WTC11 (cell line): ENCODE data around the gene SIX2. TPM values are rescaled to one million over a fixed set of nuclear protein-coding genes. Genes with fewer than 3 reads are reported as not detected.

Source experiments
- ATAC-seq: fragments of 200-7000 bp; cut with Tn5 transposase; 2 replicates; pipeline ENCODE4 v1.10.0; 2021; ENCODE audit warnings: mild to moderate bottlenecking, moderate library complexity
- CTCF ChIA-PET: fragments of 300-600 bp; sonication (Branson Sonifier 250); formaldehyde crosslinking; loops from one replicate; lab custom pipeline; 2021; ENCODE audit warnings: antibody characterized with exemption; lab: Charles Lee
- POLR2A ChIA-PET: fragments of 350-600 bp; sonication (Branson Sonifier 250); formaldehyde crosslinking; loops from one replicate; lab custom pipeline; 2021; ENCODE audit warnings: antibody characterized with exemption; lab: Charles Lee
- DNase-seq: peaks from one replicate; pipeline ENCODE4 v3.0.0; 2021; ENCODE audit warnings: low spot score
- H3K27ac Mint-ChIP-seq: 2 replicates; pipeline ENCODE4 v1.8.0; 2021; ENCODE audit warnings: mixed read lengths
- H3K27me3 Mint-ChIP-seq: 2 replicates; pipeline ENCODE4 v1.8.0; 2021; ENCODE audit warnings: low read depth, mild to moderate bottlenecking, moderate library complexity, mixed read lengths
- H3K36me3 Mint-ChIP-seq: 2 replicates; pipeline ENCODE4 v1.8.0; 2021; ENCODE audit warnings: mixed read lengths
- H3K4me1 Mint-ChIP-seq: 2 replicates; pipeline ENCODE4 v1.8.0; 2022; ENCODE audit warnings: mixed read lengths
- H3K4me3 Mint-ChIP-seq: 2 replicates; pipeline ENCODE4 v1.8.0; 2021; ENCODE audit warnings: mild to moderate bottlenecking, moderate library complexity, mixed read lengths
- H3K9me3 Mint-ChIP-seq: 2 replicates; pipeline ENCODE4 v1.8.0; 2021; ENCODE audit warnings: mixed read lengths
- ATF1 ChIP-seq: sonication (generic); formaldehyde crosslinking; IDR thresholded peaks from 2 replicates; pipeline ENCODE4 v1.8.1; 2023; ENCODE audit warnings: mild to moderate bottlenecking, moderate library complexity, missing genetic modification reagents
- EMX1 ChIP-seq: fragments of 250-450 bp; sonication (Bioruptor Pico); IDR thresholded peaks from 2 replicates; pipeline ENCODE4 v1.8.0; 2021; ENCODE audit warnings: mild to moderate bottlenecking
- ETV6 ChIP-seq: sonication (generic); formaldehyde crosslinking; IDR thresholded peaks from 2 replicates; pipeline ENCODE4 v1.8.1; 2022; ENCODE audit warnings: mild to moderate bottlenecking, missing genetic modification reagents
- FOXJ3 ChIP-seq: sonication (generic); formaldehyde crosslinking; IDR thresholded peaks from 2 replicates; pipeline ENCODE4 v1.9.0; 2021; ENCODE audit warnings: missing genetic modification reagents, mild to moderate bottlenecking, borderline replicate concordance
- GRHL2 ChIP-seq: fragments of 250-450 bp; sonication (Bioruptor Pico); IDR thresholded peaks from 2 replicates; pipeline ENCODE4 v1.8.0; 2022; ENCODE audit warnings: mild to moderate bottlenecking, moderate library complexity; ENCODE audit not compliant: insufficient replicate concordance, severe bottlenecking
- IRF2 ChIP-seq: sonication (generic); formaldehyde crosslinking; IDR thresholded peaks from 2 replicates; pipeline ENCODE4 v1.8.0; 2022; ENCODE audit warnings: low read depth, missing genetic modification reagents, borderline replicate concordance
- MXD4 ChIP-seq: fragments of 250-450 bp; sonication (Bioruptor Pico); IDR thresholded peaks from 2 replicates; pipeline ENCODE4 v1.8.0; 2021; ENCODE audit warnings: mild to moderate bottlenecking, moderate library complexity, borderline replicate concordance
- MYBL2 ChIP-seq: sonication (generic); formaldehyde crosslinking; IDR thresholded peaks from 2 replicates; pipeline ENCODE4 v1.8.1; 2023; ENCODE audit warnings: mild to moderate bottlenecking, moderate library complexity, missing genetic modification reagents
- NR1H2 ChIP-seq: sonication (generic); formaldehyde crosslinking; IDR thresholded peaks from 2 replicates; pipeline ENCODE4 v1.9.0; 2021; ENCODE audit warnings: mild to moderate bottlenecking, moderate library complexity, missing genetic modification reagents
- NR2C2 ChIP-seq: sonication (generic); formaldehyde crosslinking; IDR thresholded peaks from 2 replicates; pipeline ENCODE4 v1.8.0; 2022; ENCODE audit warnings: mild to moderate bottlenecking, missing genetic modification reagents
- NR3C1 ChIP-seq: sonication (generic); formaldehyde crosslinking; conservative IDR thresholded peaks from 2 replicates; pipeline ENCODE4 v1.8.1; 2023; ENCODE audit warnings: low read depth, mild to moderate bottlenecking, missing genetic modification reagents
- RORB ChIP-seq: fragments of 250-450 bp; sonication (Bioruptor Pico); IDR thresholded peaks from 2 replicates; pipeline ENCODE4 v1.9.0; 2021; ENCODE audit warnings: mild to moderate bottlenecking
- SMAD4 ChIP-seq: sonication (generic); formaldehyde crosslinking; IDR thresholded peaks from 2 replicates; pipeline ENCODE4 v1.8.0; 2022; ENCODE audit warnings: mild to moderate bottlenecking, missing genetic modification reagents
- SOX15 ChIP-seq: fragments of 250-450 bp; sonication (Bioruptor Pico); IDR thresholded peaks from 2 replicates; pipeline ENCODE4 v1.9.0; 2021; ENCODE audit warnings: mild to moderate bottlenecking
- SP1 ChIP-seq: sonication (generic); formaldehyde crosslinking; conservative IDR thresholded peaks from 2 replicates; pipeline ENCODE4 v1.8.1; 2022; ENCODE audit warnings: missing genetic modification reagents
- ZNF138 ChIP-seq: sonication (generic); formaldehyde crosslinking; conservative IDR thresholded peaks from 2 replicates; pipeline ENCODE4 v1.8.1; 2022; ENCODE audit warnings: mild to moderate bottlenecking, moderate library complexity, missing genetic modification reagents
- ZNF232 ChIP-seq: sonication (generic); formaldehyde crosslinking; IDR thresholded peaks from 2 replicates; pipeline ENCODE4 v1.8.0; 2022; ENCODE audit warnings: mild to moderate bottlenecking, missing genetic modification reagents
- ZNF263 ChIP-seq: sonication (generic); formaldehyde crosslinking; IDR thresholded peaks from 2 replicates; pipeline ENCODE4 v1.8.1; 2022; ENCODE audit warnings: low read depth, mild to moderate bottlenecking, moderate library complexity, missing genetic modification reagents
- ZNF416 ChIP-seq: fragments of 250-450 bp; sonication (Bioruptor Pico); IDR thresholded peaks from 2 replicates; pipeline ENCODE4 v1.9.0; 2021; ENCODE audit warnings: mild to moderate bottlenecking, inconsistent platforms
- total RNA-seq: library from RNA; stranded (reverse); gene quantifications from 3 replicates; pipeline ENCODE4 v1.2.3, GENCODE V29; 2021
- TF ChIP-seq, protein P1 (sequence below): sonication (generic); formaldehyde crosslinking; IDR thresholded peaks from 2 replicates; pipeline ENCODE4 v1.8.0; 2022; ENCODE audit warnings: mild to moderate bottlenecking, missing genetic modification reagents
- TF ChIP-seq, protein P2 (sequence below): sonication (generic); formaldehyde crosslinking; IDR thresholded peaks from 2 replicates; pipeline ENCODE4 v1.8.1; 2023; ENCODE audit warnings: mild to moderate bottlenecking, missing genetic modification reagents, borderline replicate concordance
- TF ChIP-seq, protein P3 (sequence below): fragments of 200-600 bp; IDR thresholded peaks from 2 replicates; pipeline ENCODE4 v1.8.0; 2022; ENCODE audit warnings: antibody characterized with exemption
- TF ChIP-seq, protein P4 (sequence below): sonication (generic); formaldehyde crosslinking; IDR thresholded peaks from 2 replicates; pipeline ENCODE4 v1.8.0; 2023; ENCODE audit warnings: mild to moderate bottlenecking, missing genetic modification reagents
- TF ChIP-seq, protein P5 (sequence below): sonication (generic); formaldehyde crosslinking; IDR thresholded peaks from 2 replicates; pipeline ENCODE4 v1.8.1; 2023; ENCODE audit warnings: mild to moderate bottlenecking, missing genetic modification reagents, moderate library complexity
- TF ChIP-seq, protein P6 (sequence below): fragments of 250-450 bp; sonication (Bioruptor Pico); IDR thresholded peaks from 2 replicates; pipeline ENCODE4 v2.1.2; 2022; ENCODE audit warnings: mild to moderate bottlenecking, moderate library complexity
- TF ChIP-seq, protein P7 (sequence below): sonication (generic); formaldehyde crosslinking; IDR thresholded peaks from 2 replicates; pipeline ENCODE4 v1.8.1; 2022; ENCODE audit warnings: mild to moderate bottlenecking, missing genetic modification reagents, moderate library complexity, borderline replicate concordance

The SIX2 gene
- total RNA-seq, 1 experiment from 2014 or later: 1.7 TPM

DNA sequence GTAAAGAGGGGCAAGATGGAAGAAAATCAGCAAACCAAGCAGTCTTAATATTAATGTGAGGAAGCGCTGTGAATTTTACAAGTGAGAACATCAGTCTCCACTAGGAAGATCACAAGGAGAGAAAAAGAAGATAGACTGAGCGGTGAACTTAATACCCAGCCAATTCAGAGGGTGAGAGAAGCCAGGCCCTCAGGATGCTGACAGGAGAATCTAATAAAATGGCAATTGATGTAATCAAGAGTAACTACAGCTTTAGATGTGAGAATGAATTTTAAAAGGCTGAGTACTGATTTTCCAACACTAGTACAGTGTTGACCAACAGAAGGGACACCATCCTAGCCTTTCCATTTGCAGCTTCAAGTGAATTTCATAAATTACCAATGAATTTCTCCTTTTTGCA, 35.7 kb upstream of the SIX2 start:
- H3K4me3 Mint-ChIP-seq: no peak overlapping the region
- DNase-seq: no peak
- CTCF ChIA-PET: interaction anchor here (1.1 kb wide), 1 partner anchor 31 kb away, joined by 5 read pairs; no protein-coding TSS in a partner anchor
- no peaks in the 10 kb centered on the region for H3K36me3 Mint-ChIP-seq
- TF ChIP-seq, protein P1, sequence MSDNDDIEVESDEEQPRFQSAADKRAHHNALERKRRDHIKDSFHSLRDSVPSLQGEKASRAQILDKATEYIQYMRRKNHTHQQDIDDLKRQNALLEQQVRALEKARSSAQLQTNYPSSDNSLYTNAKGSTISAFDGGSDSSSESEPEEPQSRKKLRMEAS (CRISPR knock-in tag): no peak
- TF ChIP-seq IRF2 (CRISPR knock-in tag) (no peak), ATF1 (CRISPR knock-in tag) (no peak), GRHL2 (CRISPR knock-in tag) (no peak), ETV6 (CRISPR knock-in tag) (no peak), SOX15 (CRISPR knock-in tag) (no peak), MXD4 (no peak), MYBL2 (CRISPR knock-in tag) (no peak)
- TF ChIP-seq, protein P2, sequence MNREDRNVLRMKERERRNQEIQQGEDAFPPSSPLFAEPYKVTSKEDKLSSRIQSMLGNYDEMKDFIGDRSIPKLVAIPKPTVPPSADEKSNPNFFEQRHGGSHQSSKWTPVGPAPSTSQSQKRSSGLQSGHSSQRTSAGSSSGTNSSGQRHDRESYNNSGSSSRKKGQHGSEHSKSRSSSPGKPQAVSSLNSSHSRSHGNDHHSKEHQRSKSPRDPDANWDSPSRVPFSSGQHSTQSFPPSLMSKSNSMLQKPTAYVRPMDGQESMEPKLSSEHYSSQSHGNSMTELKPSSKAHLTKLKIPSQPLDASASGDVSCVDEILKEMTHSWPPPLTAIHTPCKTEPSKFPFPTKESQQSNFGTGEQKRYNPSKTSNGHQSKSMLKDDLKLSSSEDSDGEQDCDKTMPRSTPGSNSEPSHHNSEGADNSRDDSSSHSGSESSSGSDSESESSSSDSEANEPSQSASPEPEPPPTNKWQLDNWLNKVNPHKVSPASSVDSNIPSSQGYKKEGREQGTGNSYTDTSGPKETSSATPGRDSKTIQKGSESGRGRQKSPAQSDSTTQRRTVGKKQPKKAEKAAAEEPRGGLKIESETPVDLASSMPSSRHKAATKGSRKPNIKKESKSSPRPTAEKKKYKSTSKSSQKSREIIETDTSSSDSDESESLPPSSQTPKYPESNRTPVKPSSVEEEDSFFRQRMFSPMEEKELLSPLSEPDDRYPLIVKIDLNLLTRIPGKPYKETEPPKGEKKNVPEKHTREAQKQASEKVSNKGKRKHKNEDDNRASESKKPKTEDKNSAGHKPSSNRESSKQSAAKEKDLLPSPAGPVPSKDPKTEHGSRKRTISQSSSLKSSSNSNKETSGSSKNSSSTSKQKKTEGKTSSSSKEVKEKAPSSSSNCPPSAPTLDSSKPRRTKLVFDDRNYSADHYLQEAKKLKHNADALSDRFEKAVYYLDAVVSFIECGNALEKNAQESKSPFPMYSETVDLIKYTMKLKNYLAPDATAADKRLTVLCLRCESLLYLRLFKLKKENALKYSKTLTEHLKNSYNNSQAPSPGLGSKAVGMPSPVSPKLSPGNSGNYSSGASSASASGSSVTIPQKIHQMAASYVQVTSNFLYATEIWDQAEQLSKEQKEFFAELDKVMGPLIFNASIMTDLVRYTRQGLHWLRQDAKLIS (CRISPR knock-in tag): no peak
- TF ChIP-seq, protein P3, sequence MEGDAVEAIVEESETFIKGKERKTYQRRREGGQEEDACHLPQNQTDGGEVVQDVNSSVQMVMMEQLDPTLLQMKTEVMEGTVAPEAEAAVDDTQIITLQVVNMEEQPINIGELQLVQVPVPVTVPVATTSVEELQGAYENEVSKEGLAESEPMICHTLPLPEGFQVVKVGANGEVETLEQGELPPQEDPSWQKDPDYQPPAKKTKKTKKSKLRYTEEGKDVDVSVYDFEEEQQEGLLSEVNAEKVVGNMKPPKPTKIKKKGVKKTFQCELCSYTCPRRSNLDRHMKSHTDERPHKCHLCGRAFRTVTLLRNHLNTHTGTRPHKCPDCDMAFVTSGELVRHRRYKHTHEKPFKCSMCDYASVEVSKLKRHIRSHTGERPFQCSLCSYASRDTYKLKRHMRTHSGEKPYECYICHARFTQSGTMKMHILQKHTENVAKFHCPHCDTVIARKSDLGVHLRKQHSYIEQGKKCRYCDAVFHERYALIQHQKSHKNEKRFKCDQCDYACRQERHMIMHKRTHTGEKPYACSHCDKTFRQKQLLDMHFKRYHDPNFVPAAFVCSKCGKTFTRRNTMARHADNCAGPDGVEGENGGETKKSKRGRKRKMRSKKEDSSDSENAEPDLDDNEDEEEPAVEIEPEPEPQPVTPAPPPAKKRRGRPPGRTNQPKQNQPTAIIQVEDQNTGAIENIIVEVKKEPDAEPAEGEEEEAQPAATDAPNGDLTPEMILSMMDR: no peak
- TF ChIP-seq, protein P4, sequence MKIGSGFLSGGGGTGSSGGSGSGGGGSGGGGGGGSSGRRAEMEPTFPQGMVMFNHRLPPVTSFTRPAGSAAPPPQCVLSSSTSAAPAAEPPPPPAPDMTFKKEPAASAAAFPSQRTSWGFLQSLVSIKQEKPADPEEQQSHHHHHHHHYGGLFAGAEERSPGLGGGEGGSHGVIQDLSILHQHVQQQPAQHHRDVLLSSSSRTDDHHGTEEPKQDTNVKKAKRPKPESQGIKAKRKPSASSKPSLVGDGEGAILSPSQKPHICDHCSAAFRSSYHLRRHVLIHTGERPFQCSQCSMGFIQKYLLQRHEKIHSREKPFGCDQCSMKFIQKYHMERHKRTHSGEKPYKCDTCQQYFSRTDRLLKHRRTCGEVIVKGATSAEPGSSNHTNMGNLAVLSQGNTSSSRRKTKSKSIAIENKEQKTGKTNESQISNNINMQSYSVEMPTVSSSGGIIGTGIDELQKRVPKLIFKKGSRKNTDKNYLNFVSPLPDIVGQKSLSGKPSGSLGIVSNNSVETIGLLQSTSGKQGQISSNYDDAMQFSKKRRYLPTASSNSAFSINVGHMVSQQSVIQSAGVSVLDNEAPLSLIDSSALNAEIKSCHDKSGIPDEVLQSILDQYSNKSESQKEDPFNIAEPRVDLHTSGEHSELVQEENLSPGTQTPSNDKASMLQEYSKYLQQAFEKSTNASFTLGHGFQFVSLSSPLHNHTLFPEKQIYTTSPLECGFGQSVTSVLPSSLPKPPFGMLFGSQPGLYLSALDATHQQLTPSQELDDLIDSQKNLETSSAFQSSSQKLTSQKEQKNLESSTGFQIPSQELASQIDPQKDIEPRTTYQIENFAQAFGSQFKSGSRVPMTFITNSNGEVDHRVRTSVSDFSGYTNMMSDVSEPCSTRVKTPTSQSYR (CRISPR knock-in tag): no peak
- TF ChIP-seq, protein P5, sequence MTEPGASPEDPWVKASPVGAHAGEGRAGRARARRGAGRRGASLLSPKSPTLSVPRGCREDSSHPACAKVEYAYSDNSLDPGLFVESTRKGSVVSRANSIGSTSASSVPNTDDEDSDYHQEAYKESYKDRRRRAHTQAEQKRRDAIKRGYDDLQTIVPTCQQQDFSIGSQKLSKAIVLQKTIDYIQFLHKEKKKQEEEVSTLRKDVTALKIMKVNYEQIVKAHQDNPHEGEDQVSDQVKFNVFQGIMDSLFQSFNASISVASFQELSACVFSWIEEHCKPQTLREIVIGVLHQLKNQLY: no peak
- TF ChIP-seq, all 79 proteins: peak for 0
- no peak for ATAC-seq
- Mint-ChIP-seq H3K9me3 (no peaks in the 10 kb centered on the region), H3K27ac (no peak overlapping the region), H3K4me1 (peaks cover 17% of the 10 kb centered on the region), H3K27me3 (peaks cover 3% of the 10 kb centered on the region; the same call in 1 of the 2 replicates)
- POLR2A ChIA-PET: no interaction called here

DNA sequence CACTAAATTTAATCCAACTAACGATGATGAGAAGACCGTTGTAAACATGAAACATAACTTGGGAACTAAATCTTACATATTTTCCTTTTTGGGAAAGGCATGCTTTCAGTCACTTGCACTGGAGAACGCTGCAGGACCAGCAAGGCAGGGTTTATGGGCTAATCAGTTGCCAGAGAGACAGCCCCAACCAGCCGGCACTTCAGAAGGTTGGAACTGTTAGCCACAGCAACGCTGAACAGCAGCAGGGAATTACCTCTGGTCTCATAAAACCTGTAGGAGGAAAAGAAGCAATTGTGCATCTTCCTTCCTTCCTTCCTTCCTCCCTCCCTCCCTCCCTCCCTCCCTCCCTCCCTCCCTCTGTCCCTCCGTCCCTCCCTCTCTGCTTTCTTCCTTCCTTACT, 33.9 kb upstream of the SIX2 start:
- Mint-ChIP-seq H3K4me1 (peaks cover 17% of the 10 kb centered on the region), H3K4me3 (no peak overlapping the region), H3K27me3 (peaks cover 3% of the 10 kb centered on the region; the same call in 1 of the 2 replicates), H3K9me3 (no peaks in the 10 kb centered on the region), H3K27ac (no peak overlapping the region), H3K36me3 (no peaks in the 10 kb centered on the region)
- ChIA-PET POLR2A (no interaction called here), CTCF (no interaction called here)
- ATAC-seq (no peak), DNase-seq (no peak)
- TF ChIP-seq SP1 (CRISPR knock-in tag): no peak
- no peak for TF ChIP-seq ZNF232
- TF ChIP-seq ZNF263 (CRISPR knock-in tag): no peak
- TF ChIP-seq FOXJ3 (CRISPR knock-in tag): no peak
- TF ChIP-seq ZNF416 (CRISPR knock-in tag): no peak
- TF ChIP-seq NR2C2 (CRISPR knock-in tag): no peak
- TF ChIP-seq ZNF138 (CRISPR knock-in tag): no peak
- TF ChIP-seq, protein P6, sequence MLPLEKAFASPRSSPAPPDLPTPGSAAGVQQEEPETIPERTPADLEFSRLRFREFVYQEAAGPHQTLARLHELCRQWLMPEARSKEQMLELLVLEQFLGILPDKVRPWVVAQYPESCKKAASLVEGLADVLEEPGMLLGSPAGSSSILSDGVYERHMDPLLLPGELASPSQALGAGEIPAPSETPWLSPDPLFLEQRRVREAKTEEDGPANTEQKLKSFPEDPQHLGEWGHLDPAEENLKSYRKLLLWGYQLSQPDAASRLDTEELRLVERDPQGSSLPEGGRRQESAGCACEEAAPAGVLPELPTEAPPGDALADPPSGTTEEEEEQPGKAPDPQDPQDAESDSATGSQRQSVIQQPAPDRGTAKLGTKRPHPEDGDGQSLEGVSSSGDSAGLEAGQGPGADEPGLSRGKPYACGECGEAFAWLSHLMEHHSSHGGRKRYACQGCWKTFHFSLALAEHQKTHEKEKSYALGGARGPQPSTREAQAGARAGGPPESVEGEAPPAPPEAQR (CRISPR knock-in tag): no peak
- TF ChIP-seq EMX1 (CRISPR knock-in tag): no peak
- TF ChIP-seq RORB (CRISPR knock-in tag): no peak
- TF ChIP-seq, protein P7, sequence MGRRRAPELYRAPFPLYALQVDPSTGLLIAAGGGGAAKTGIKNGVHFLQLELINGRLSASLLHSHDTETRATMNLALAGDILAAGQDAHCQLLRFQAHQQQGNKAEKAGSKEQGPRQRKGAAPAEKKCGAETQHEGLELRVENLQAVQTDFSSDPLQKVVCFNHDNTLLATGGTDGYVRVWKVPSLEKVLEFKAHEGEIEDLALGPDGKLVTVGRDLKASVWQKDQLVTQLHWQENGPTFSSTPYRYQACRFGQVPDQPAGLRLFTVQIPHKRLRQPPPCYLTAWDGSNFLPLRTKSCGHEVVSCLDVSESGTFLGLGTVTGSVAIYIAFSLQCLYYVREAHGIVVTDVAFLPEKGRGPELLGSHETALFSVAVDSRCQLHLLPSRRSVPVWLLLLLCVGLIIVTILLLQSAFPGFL (CRISPR knock-in tag): no peak
- no peak for TF ChIP-seq NR3C1 (CRISPR knock-in tag)
- no peak for TF ChIP-seq SMAD4 (CRISPR knock-in tag)
- no peak for TF ChIP-seq NR1H2 (CRISPR knock-in tag)
